A673 (cell line): ENCODE measurements around the gene CFP. TPM values are rescaled to one million over a fixed set of nuclear protein-coding genes. Genes with fewer than 3 reads are reported as not detected.

ENCODE experiments used
- BruUV-seq: library from RNA; stranded (reverse); fragments of 400-500 nt; replicated peaks from 2 replicates; lab custom pipeline; 2021; lab: Mats Ljungman, UMichigan
- CTCF ChIA-PET: fragments of 300-600 bp; sonication (Branson Sonifier 250); formaldehyde crosslinking; loops from one replicate; lab custom pipeline; 2022; ENCODE audit warnings: antibody characterized with exemption; lab: Charles Lee
- POLR2A ChIA-PET: fragments of 300-600 bp; sonication (Branson Sonifier 250); formaldehyde crosslinking; loops from one replicate; lab custom pipeline; 2022; ENCODE audit warnings: antibody characterized with exemption; ENCODE audit not compliant: low non-redundant PET; lab: Charles Lee
- DNase-seq: peaks from one replicate; pipeline ENCODE4 v3.0.0-alpha.2; 2015; ENCODE audit warnings: low spot score
- H3K27ac ChIP-seq: fragments of 200-600 bp; sonication (generic); 2 replicates; pipeline ENCODE4 v1.5.1; 2016; ENCODE audit warnings: mixed run types, low read depth, mild to moderate bottlenecking, mixed read lengths, antibody characterized with exemption, low read length; ENCODE audit not compliant: poor library complexity, severe bottlenecking
- H3K27me3 ChIP-seq: fragments of 200-600 bp; sonication (generic); replicated peaks from 2 replicates; pipeline ENCODE4 v1.6.1; 2017; ENCODE audit warnings: mixed run types, low read depth, mild to moderate bottlenecking, mixed read lengths, antibody characterized with exemption, low read length; ENCODE audit not compliant: insufficient read depth, poor library complexity
- H3K36me3 ChIP-seq: fragments of 200-600 bp; sonication (generic); 2 replicates; pipeline ENCODE4 v1.6.1; 2016; ENCODE audit warnings: mixed run types, mild to moderate bottlenecking, mixed read lengths, antibody characterized with exemption, low read length; ENCODE audit not compliant: insufficient read depth, poor library complexity, severe bottlenecking
- H3K4me1 ChIP-seq: fragments of 200-600 bp; sonication (generic); 2 replicates; pipeline ENCODE4 v1.6.1; 2017; ENCODE audit warnings: mixed run types, mild to moderate bottlenecking, mixed read lengths, antibody characterized with exemption, low read length; ENCODE audit not compliant: insufficient read depth, poor library complexity, severe bottlenecking
- H3K4me3 ChIP-seq: fragments of 200-600 bp; sonication (generic); 2 replicates; pipeline ENCODE4 v1.5.1; 2016; ENCODE audit warnings: low read depth, mixed run types, mild to moderate bottlenecking, mixed read lengths, low read length; ENCODE audit not compliant: poor library complexity, severe bottlenecking
- H3K9me3 ChIP-seq: fragments of 200-600 bp; sonication (generic); 2 replicates; pipeline ENCODE4 v1.6.1; 2016; ENCODE audit warnings: mixed run types, low read depth, mild to moderate bottlenecking, mixed read lengths, antibody characterized with exemption, low read length; ENCODE audit not compliant: poor library complexity, severe bottlenecking
- CTCF ChIP-seq: fragments of 300-800, 200-600 bp; sonication (generic); conservative IDR thresholded peaks from 2 replicates; pipeline ENCODE4 v1.5.1; 2017; ENCODE audit warnings: low read depth, mild to moderate bottlenecking, antibody characterized with exemption, low read length, moderate library complexity, mixed read lengths
- EZH2 ChIP-seq: fragments of 200-600 bp; sonication (generic); IDR thresholded peaks from 2 replicates; pipeline ENCODE4 v1.6.1; 2017; ENCODE audit warnings: borderline replicate concordance, low read depth, mild to moderate bottlenecking, mixed read lengths, antibody characterized with exemption, low read length; ENCODE audit not compliant: poor library complexity, severe bottlenecking
- intact Hi-C: fragments of 100-400 bp; cut with micrococcal nuclease; formaldehyde crosslinking; loops from one replicate; pipeline ENCODE4 v1.10.0; 2022; ENCODE audit not compliant: unreplicated experiment
- total RNA-seq: library from RNA; stranded (reverse); gene quantifications from 2 replicates; pipeline ENCODE4 v1.2.3, GENCODE V29; 2021

Gene CFP
- total RNA-seq, 1 experiment from 2014 or later = 2.3 TPM

- intact Hi-C loops = no loop called here
- Histone ChIP-seq H3K4me1 (peaks cover 12% of the 10 kb centered on the region), H3K9me3 (no peaks in the 10 kb centered on the region), H3K27me3 (no peaks in the 10 kb centered on the region), H3K4me3 (no peak overlapping the region), H3K27ac (no peak overlapping the region), H3K36me3 (peaks cover 9% of the 10 kb centered on the region)
- ChIA-PET POLR2A (no interaction called here), CTCF (no interaction called here)
- no peak for DNase-seq
- TF ChIP-seq CTCF = no peak
- no peak for TF ChIP-seq EZH2
- no TSS peak for BruUV-seq
Measured at GRCh38 chrX:47585273-47585672, 44.5 kb downstream of the CFP start.

GRCh38 chrX:47584714-47585113 lies 45.0 kb downstream of the CFP start:
- intact Hi-C loops = no loop called here
- POLR2A ChIA-PET = no interaction called here
- peaks cover 9% of the 10 kb centered on the region for H3K36me3 ChIP-seq
- CTCF ChIA-PET = no interaction called here
- TF ChIP-seq CTCF = no peak
- BruUV-seq = no TSS peak
- no peak overlapping the region for H3K27ac ChIP-seq
- H3K4me1 ChIP-seq = peaks cover 12% of the 10 kb centered on the region
- no peak for DNase-seq
- H3K4me3 ChIP-seq = no peak overlapping the region
- no peaks in the 10 kb centered on the region for H3K27me3 ChIP-seq
- H3K9me3 ChIP-seq = no peaks in the 10 kb centered on the region

- TF ChIP-seq CTCF = no peak
- TF ChIP-seq EZH2 = no peak
- intact Hi-C loops = no loop called here
- no peak for DNase-seq
- H3K36me3 ChIP-seq = peaks cover 9% of the 10 kb centered on the region
- H3K4me3 ChIP-seq = peak overlapping the region; percentile 57
- peak overlapping the region; percentile 69 for H3K27ac ChIP-seq
- H3K27me3 ChIP-seq = no peaks in the 10 kb centered on the region
- H3K9me3 ChIP-seq = no peaks in the 10 kb centered on the region
- ChIA-PET POLR2A (no interaction called here), CTCF (interaction anchor here (0.6 kb wide), 1 partner anchor 992 kb away, joined by 3 read pairs; no protein-coding TSS in a partner anchor)
- BruUV-seq = no TSS peak
- peaks cover 12% of the 10 kb centered on the region for H3K4me1 ChIP-seq
Measured at GRCh38 chrX:47583240-47583861, 46.4 kb downstream of the CFP start.
